K562 (cell line): Measurements from ENCODE around the gene PAQR7. TPM values are rescaled to one million over a fixed set of nuclear protein-coding genes. Genes with fewer than 3 reads are reported as not detected.
A peak's percentile ranks its signal among the peaks of the same experiment; 100 is the strongest.

Experiments
- ARNT ChIP-seq, 2 experiments: fragments of 450-650 bp; IDR thresholded peaks; 2 replicates each; pipeline ENCODE4 v1.6.1; 2016; ENCODE audit warnings: mild to moderate bottlenecking in 1 of 2
- BRD4 ChIP-seq: fragments of 200-600 bp; sonication (generic); IDR thresholded peaks from 2 replicates; pipeline ENCODE4 v1.6.1; 2017; ENCODE audit warnings: inconsistent platforms
- DMBX1 ChIP-seq: fragments of 250-450 bp; sonication (Bioruptor Pico); IDR thresholded peaks from 2 replicates; pipeline ENCODE4 v1.8.0; 2022; ENCODE audit warnings: inconsistent platforms, mild to moderate bottlenecking, moderate library complexity, borderline replicate concordance
- EGR1 ChIP-seq: fragments of 450-650 bp; conservative IDR thresholded peaks from 2 replicates; pipeline ENCODE4 v1.6.1; 2017; ENCODE audit warnings: mild to moderate bottlenecking
- FOS ChIP-seq: IDR thresholded peaks from 3 replicates; pipeline ENCODE4 v1.6.1; 2011; ENCODE audit not compliant: insufficient read length; ENCODE audit errors: extremely low read depth
- FOXK2 ChIP-seq, 2 experiments: fragments of 450-650 bp; IDR thresholded peaks in 1 of 2; conservative IDR thresholded peaks in 1 of 2; 2 replicates each; pipeline ENCODE4 v1.6.1; 2016; ENCODE audit warnings: low read depth in 2 of 2, mild to moderate bottlenecking in 1 of 2
- GMEB1 ChIP-seq: fragments of 250-450 bp; sonication (Bioruptor Pico); IDR thresholded peaks from 2 replicates; pipeline ENCODE4 v1.4.0; 2020; ENCODE audit warnings: mild to moderate bottlenecking
- HLTF ChIP-seq: fragments of 450-650 bp; IDR thresholded peaks from 2 replicates; pipeline ENCODE4 v1.6.1; 2016
- NCOR1 ChIP-seq: fragments of 450-650 bp; IDR thresholded peaks from 2 replicates; pipeline ENCODE4 v1.6.1; 2016; ENCODE audit warnings: mild to moderate bottlenecking, moderate library complexity
- NFIC ChIP-seq: fragments of 450-650 bp; IDR thresholded peaks from 2 replicates; pipeline ENCODE4 v1.6.1; 2017; ENCODE audit warnings: mild to moderate bottlenecking, inconsistent platforms
- PBX2 ChIP-seq, 2 experiments: IDR thresholded peaks in 1 of 2; conservative IDR thresholded peaks in 1 of 2; 2 replicates each; pipeline ENCODE4 v1.6.1; 2016; ENCODE audit warnings: low read depth in 2 of 2, mild to moderate bottlenecking in 1 of 2, missing compliant biosample characterization in 1 of 2, missing genetic modification characterization in 1 of 2, moderate library complexity in 1 of 2
- PHF21A ChIP-seq: fragments of 450-650 bp; IDR thresholded peaks from 2 replicates; pipeline ENCODE4 v1.6.1; 2017; ENCODE audit warnings: low read depth, borderline replicate concordance
- RBFOX2 ChIP-seq: fragments of 200-400 bp; formaldehyde crosslinking; IDR thresholded peaks from 2 replicates; pipeline ENCODE4 v1.6.1; 2017; ENCODE audit warnings: low read depth, mild to moderate bottlenecking, low read length, moderate library complexity
- SAP30 ChIP-seq: fragments of 200-600 bp; sonication (generic); IDR thresholded peaks from 2 replicates; pipeline ENCODE4 v1.6.1; 2012; ENCODE audit warnings: borderline replicate concordance, low read depth, mild to moderate bottlenecking, moderate library complexity, low read length, control low read depth, inconsistent platforms; ENCODE audit not compliant: insufficient read depth, poor library complexity, severe bottlenecking
- SETDB1 ChIP-seq: IDR thresholded peaks from one replicate; pipeline ENCODE4 v1.6.1; 2012; ENCODE audit warnings: low read length, control low read depth, inconsistent platforms
- SMAD2 ChIP-seq: fragments of 150-350 bp; IDR thresholded peaks from 2 replicates; pipeline ENCODE4 v1.6.1; 2014; ENCODE audit warnings: low read depth, mild to moderate bottlenecking, low read length
- TAL1 ChIP-seq: fragments of 450-650 bp; IDR thresholded peaks from 2 replicates; pipeline ENCODE4 v1.6.1; 2016; ENCODE audit warnings: mild to moderate bottlenecking
- TEAD2 ChIP-seq: fragments of 450-650 bp; IDR thresholded peaks from 2 replicates; pipeline ENCODE4 v1.6.1; 2016; ENCODE audit warnings: missing genetic modification characterization, control low read depth, missing compliant biosample characterization
- ZNF561 ChIP-seq: fragments of 450-650 bp; formaldehyde crosslinking; conservative IDR thresholded peaks from 2 replicates; pipeline ENCODE4 v1.4.0; 2020; ENCODE audit warnings: mild to moderate bottlenecking, moderate library complexity
- ZSCAN29 ChIP-seq: fragments of 450-650 bp; IDR thresholded peaks from 2 replicates; pipeline ENCODE4 v1.6.1; 2017
- polyA plus RNA-seq, 8 experiments: library from polyadenylated mRNA; depleted of rRNA in 4 of 8; stranded (reverse) in 5 of 8; unstranded in 3 of 8; fragments of >200 nt; fragmentation: Nextera tagmentation in 2 of 8; fragmentation: Illumina TruSeq in 1 of 8; extraction: Ambion mirVana in 2 of 8; extraction: Trizol in 1 of 8; gene quantifications; 2 replicates each; pipeline versions ENCODE4 v1.2.1 to v1.2.3, GENCODE V29; 2011 to 2014; ENCODE audit warnings: inconsistent platforms in 1 of 8, missing spikeins in 1 of 8
- total RNA-seq, 7 experiments: library from RNA; depleted of rRNA in 6 of 7; stranded (reverse); fragments of >200 nt in 6 of 7; fragmentation: Illumina TruSeq in 2 of 7; extraction: Trizol in 2 of 7; gene quantifications; 2 replicates each; pipeline versions ENCODE4 v1.2.1 to v1.2.3, GENCODE V29; 2011 to 2021; ENCODE audit warnings: low replicate concordance in 1 of 7
- TF ChIP-seq, protein P1 (sequence below): fragments of 250-450 bp; sonication (Bioruptor Pico); IDR thresholded peaks from 2 replicates; pipeline ENCODE4 v1.9.0; 2021; ENCODE audit warnings: mild to moderate bottlenecking, inconsistent platforms
- TF ChIP-seq, protein P2 (sequence below): sonication (generic); formaldehyde crosslinking; IDR thresholded peaks from 2 replicates; pipeline ENCODE4 v1.9.0; 2022; ENCODE audit warnings: mild to moderate bottlenecking, missing genetic modification reagents

Gene PAQR7
- total and polyA plus RNA-seq, 9 of the 15 experiments (the other 6 are each of a cell fraction or from before 2014, with no cell fraction given) = 1.1 to 5.2 (median 2.6) TPM

- TF ChIP-seq SETDB1 (peak; percentile 42), PHF21A (no peak), ARNT (IDR thresholded peaks at IDR 0.05) (0 out of 4 replicates have a peak, but pooled peaks of 1 of the 2 experiments have one; percentile 0), NFIC (peak; percentile 13), TEAD2 (no peak), FOS (no peak), GMEB1 (0 out of 2 replicates have a peak, but pooled peaks have one; percentile 17), TAL1 (0 out of 2 replicates have a peak, but pooled peaks have one; percentile 6), DMBX1 (peak; percentile 9; the same call in 1 of the 2 replicates), ZSCAN29 (no peak), FOXK2 (conservative IDR thresholded peaks at IDR 0.05 in 1 of 2, IDR thresholded peaks at IDR 0.05 in 1 of 2; ENCODE audit: low read depth in 2 of 2) (peak; percentile 65 to 80), ZNF561 (no peak), EGR1 (peak; percentile 93), NCOR1 (peak; percentile 24; the same call in 1 of the 2 replicates), SMAD2 (no peak), BRD4 (peak; percentile 25; the same call in 1 of the 2 replicates), PBX2 (CRISPR knock-in tag; IDR thresholded peaks at IDR 0.05; ENCODE audit: low read depth) (no peak), PBX2 (tag; conservative IDR thresholded peaks at IDR 0.05; ENCODE audit: low read depth) (peak; percentile 46; the same call in 1 of the 2 replicates), SAP30 (peak; percentile 38), HLTF (0 out of 2 replicates have a peak, but pooled peaks have one; percentile 13), RBFOX2 (peak; percentile 93)
- TF ChIP-seq, protein P1, sequence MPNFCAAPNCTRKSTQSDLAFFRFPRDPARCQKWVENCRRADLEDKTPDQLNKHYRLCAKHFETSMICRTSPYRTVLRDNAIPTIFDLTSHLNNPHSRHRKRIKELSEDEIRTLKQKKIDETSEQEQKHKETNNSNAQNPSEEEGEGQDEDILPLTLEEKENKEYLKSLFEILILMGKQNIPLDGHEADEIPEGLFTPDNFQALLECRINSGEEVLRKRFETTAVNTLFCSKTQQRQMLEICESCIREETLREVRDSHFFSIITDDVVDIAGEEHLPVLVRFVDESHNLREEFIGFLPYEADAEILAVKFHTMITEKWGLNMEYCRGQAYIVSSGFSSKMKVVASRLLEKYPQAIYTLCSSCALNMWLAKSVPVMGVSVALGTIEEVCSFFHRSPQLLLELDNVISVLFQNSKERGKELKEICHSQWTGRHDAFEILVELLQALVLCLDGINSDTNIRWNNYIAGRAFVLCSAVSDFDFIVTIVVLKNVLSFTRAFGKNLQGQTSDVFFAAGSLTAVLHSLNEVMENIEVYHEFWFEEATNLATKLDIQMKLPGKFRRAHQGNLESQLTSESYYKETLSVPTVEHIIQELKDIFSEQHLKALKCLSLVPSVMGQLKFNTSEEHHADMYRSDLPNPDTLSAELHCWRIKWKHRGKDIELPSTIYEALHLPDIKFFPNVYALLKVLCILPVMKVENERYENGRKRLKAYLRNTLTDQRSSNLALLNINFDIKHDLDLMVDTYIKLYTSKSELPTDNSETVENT (CRISPR knock-in tag) = peak; percentile 74; the same call in 1 of the 2 replicates
- TF ChIP-seq, protein P2, sequence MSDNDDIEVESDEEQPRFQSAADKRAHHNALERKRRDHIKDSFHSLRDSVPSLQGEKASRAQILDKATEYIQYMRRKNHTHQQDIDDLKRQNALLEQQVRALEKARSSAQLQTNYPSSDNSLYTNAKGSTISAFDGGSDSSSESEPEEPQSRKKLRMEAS = peak; percentile 87
Observed at GRCh38 chr1:25819491-25820246, 55.8 kb downstream of the PAQR7 start, which contains the start of gene MTFR1L (continued).
